K562 (cell line): Measurements from ENCODE around the gene APOC4. TPM values are rescaled to one million over a fixed set of nuclear protein-coding genes. Genes with fewer than 3 reads are reported as not detected.

Experiments used
- ATAC-seq: fragments of 200-7000 bp; cut with Tn5 transposase; 3 replicates; pipeline ENCODE4 v1.9.1; 2020; ENCODE audit warnings: moderate library complexity
- BruUV-seq: library from RNA; stranded (reverse); fragments of 400-500 nt; replicated peaks from 2 replicates; lab custom pipeline; 2021; lab: Mats Ljungman, UMichigan
- CTCF ChIA-PET: fragments of 300-600 bp; formaldehyde crosslinking; extraction: SDS; loops from one replicate; lab custom pipeline; 2021; ENCODE audit warnings: low intra/inter-chr PET ratio; lab: Yijun Ruan, JAX
- POLR2A ChIA-PET: fragments of 300-600, 350-650 bp; sonication (Branson Sonifier 250); formaldehyde crosslinking; extraction: SDS; loops from one replicate; lab custom pipeline; 2021; ENCODE audit warnings: antibody characterized with exemption, inconsistent platforms; lab: Yijun Ruan, JAX
- DNase-seq, 4 experiments: peaks; one replicate each; pipeline versions ENCODE4 v3.0.0 to v3.0.0-alpha.2; 2011 to 2018; ENCODE audit warnings: low spot score in 3 of 4, mixed read lengths in 3 of 4; ENCODE audit errors: extremely low read depth in 1 of 4
- FAIRE-seq: peaks from 2 replicates; lab custom pipeline; 2011; peaks lifted over from hg19 to GRCh38; lab: Jason Lieb, UNC
- H2AFZ ChIP-seq: 2 replicates; pipeline ENCODE4 v1.6.0; 2011; ENCODE audit warnings: low read depth, low read length, control low read depth, inconsistent platforms
- H3K27ac ChIP-seq: fragments of 200-600 bp; 3 replicates; pipeline ENCODE4 v1.8.0; 2011; ENCODE audit warnings: low read depth, mild to moderate bottlenecking, control low read depth, inconsistent platforms, low read length, moderate library complexity, mixed read lengths; ENCODE audit errors: extremely low read depth
- H3K27me3 ChIP-seq, 2 experiments: fragments of 300-600 bp in 1 of 2; 2 replicates in 1 of 2; 3 replicates in 1 of 2; pipeline versions ENCODE4 v1.6.0 to v1.8.0; 2011; ENCODE audit warnings: inconsistent platforms in 2 of 2, low read length in 2 of 2, mild to moderate bottlenecking in 1 of 2, mixed read lengths in 1 of 2, moderate library complexity in 1 of 2; ENCODE audit not compliant: control insufficient read depth in 2 of 2, insufficient read depth in 2 of 2
- H3K36me3 ChIP-seq: fragments of 300-600 bp; 3 replicates; pipeline ENCODE4 v1.8.0; 2011; ENCODE audit warnings: mild to moderate bottlenecking, low read length, inconsistent platforms; ENCODE audit not compliant: control insufficient read depth, insufficient read depth
- H3K4me1 ChIP-seq, 2 experiments: fragments of 200-600 bp in 1 of 2; replicated peaks in 1 of 2; 2 replicates in 1 of 2; 3 replicates in 1 of 2; pipeline versions ENCODE4 v1.5.1 to v1.8.0; 2011; ENCODE audit warnings: inconsistent platforms in 2 of 2, low read length in 2 of 2, mild to moderate bottlenecking in 1 of 2, mixed read lengths in 1 of 2, moderate library complexity in 1 of 2; ENCODE audit not compliant: control insufficient read depth in 2 of 2, insufficient read depth in 2 of 2
- H3K4me2 ChIP-seq: 2 replicates; pipeline ENCODE4 v1.6.1; 2011; ENCODE audit warnings: low read length, control low read depth, inconsistent platforms, mixed read lengths; ENCODE audit not compliant: insufficient read depth
- H3K4me3 ChIP-seq: fragments of 200-600 bp; sonication (generic), shearing (Covaris generic); 2 replicates; pipeline ENCODE4 v1.5.1; 2016; ENCODE audit warnings: control low read depth, inconsistent platforms
- H3K79me2 ChIP-seq: fragments of 200-600 bp; 3 replicates; pipeline ENCODE4 v1.8.0; 2011; ENCODE audit warnings: low read length, inconsistent platforms; ENCODE audit not compliant: control insufficient read depth, insufficient read depth
- H3K9ac ChIP-seq, 2 experiments: 2 replicates each; pipeline versions ENCODE4 v1.6.0 to v1.6.1; 2011; ENCODE audit warnings: low read depth in 2 of 2, low read length in 2 of 2, control low read depth in 1 of 2, inconsistent platforms in 1 of 2, mild to moderate bottlenecking in 1 of 2, mixed read lengths in 1 of 2; ENCODE audit not compliant: insufficient read depth in 1 of 2
- H3K9me1 ChIP-seq: one replicate; pipeline ENCODE4 v1.6.0; 2011; ENCODE audit warnings: inconsistent platforms, mild to moderate bottlenecking, low read length, moderate library complexity; ENCODE audit not compliant: control insufficient read depth, insufficient read depth
- H3K9me3 ChIP-seq: replicated peaks from 2 replicates; pipeline ENCODE4 v1.5.1; 2011; ENCODE audit warnings: low read depth, low read length, inconsistent platforms; ENCODE audit not compliant: control insufficient read depth, insufficient read depth
- H4K20me1 ChIP-seq: replicated peaks from 2 replicates; pipeline ENCODE4 v1.6.1; 2011; ENCODE audit warnings: low read length, inconsistent platforms, mixed read lengths; ENCODE audit not compliant: control insufficient read depth, insufficient read depth
- MYBL2 ChIP-seq, 2 experiments: fragments of 450-650 bp in 1 of 2; sonication (generic) in 1 of 2; formaldehyde crosslinking in 1 of 2; IDR thresholded peaks; 2 replicates each; pipeline versions ENCODE4 v1.6.1 to v1.8.1; 2017 to 2022; ENCODE audit warnings: borderline replicate concordance in 1 of 2, inconsistent platforms in 1 of 2, low read depth in 1 of 2, mild to moderate bottlenecking in 1 of 2, missing genetic modification reagents in 1 of 2, moderate library complexity in 1 of 2
- POLR2A ChIP-seq: fragments of 450-650 bp; conservative IDR thresholded peaks from 2 replicates; pipeline ENCODE4 v1.6.1; 2016
- POLR2G ChIP-seq: fragments of 200-400 bp; formaldehyde crosslinking; IDR thresholded peaks from 2 replicates; pipeline ENCODE4 v1.6.1; 2017; ENCODE audit warnings: low read depth, mild to moderate bottlenecking, antibody characterized with exemption, low read length, moderate library complexity
- RBFOX2 ChIP-seq: fragments of 200-400 bp; formaldehyde crosslinking; IDR thresholded peaks from 2 replicates; pipeline ENCODE4 v1.6.1; 2017; ENCODE audit warnings: low read depth, mild to moderate bottlenecking, low read length, moderate library complexity
- SUPT5H ChIP-seq: fragments of 450-650 bp; IDR thresholded peaks from 2 replicates; pipeline ENCODE4 v1.6.1; 2016
- ZFP36 ChIP-seq: fragments of 150-350 bp; IDR thresholded peaks from 2 replicates; pipeline ENCODE4 v1.6.1; 2018; ENCODE audit warnings: low read length, low read depth; ENCODE audit not compliant: partially characterized antibody
- WGBS: fragments of 100-300 bp; shearing (Covaris generic); methylation state at CpG from one replicate; pipeline ENCODE4 v1.1.6; 2016; ENCODE audit warnings: low coverage, mixed read lengths; ENCODE audit not compliant: insufficient coverage; ENCODE audit errors: missing lambda C conversion rate; 5-methylcytosine and 5-hydroxymethylcytosine counted together
- in situ Hi-C: fragments of 300-500 bp; cut with MboI; formaldehyde crosslinking; loops from 4 replicates; pipeline ENCODE4 v1.15.0; 2018; ENCODE audit warnings: inconsistent platforms, mixed read lengths
- intact Hi-C: fragments of 100-400 bp; cut with micrococcal nuclease; formaldehyde crosslinking; loops from 2 replicates; pipeline ENCODE4 v1.14.2; 2022
- polyA plus RNA-seq, 8 experiments: library from polyadenylated mRNA; depleted of rRNA in 4 of 8; stranded (reverse) in 5 of 8; unstranded in 3 of 8; fragments of >200 nt; fragmentation: Nextera tagmentation in 2 of 8; fragmentation: Illumina TruSeq in 1 of 8; extraction: Ambion mirVana in 2 of 8; extraction: Trizol in 1 of 8; gene quantifications; 2 replicates each; pipeline versions ENCODE4 v1.2.1 to v1.2.3, GENCODE V29; 2011 to 2014; ENCODE audit warnings: inconsistent platforms in 1 of 8, missing spikeins in 1 of 8
- total RNA-seq, 7 experiments: library from RNA; depleted of rRNA in 6 of 7; stranded (reverse); fragments of >200 nt in 6 of 7; fragmentation: Illumina TruSeq in 2 of 7; extraction: Trizol in 2 of 7; gene quantifications; 2 replicates each; pipeline versions ENCODE4 v1.2.1 to v1.2.3, GENCODE V29; 2011 to 2021; ENCODE audit warnings: low replicate concordance in 1 of 7

Gene APOC4
- total and polyA plus RNA-seq, 9 of the 15 experiments (the other 6 are each of a cell fraction or from before 2014, with no cell fraction given): 0.46 TPM; not detected in 8

DNA sequence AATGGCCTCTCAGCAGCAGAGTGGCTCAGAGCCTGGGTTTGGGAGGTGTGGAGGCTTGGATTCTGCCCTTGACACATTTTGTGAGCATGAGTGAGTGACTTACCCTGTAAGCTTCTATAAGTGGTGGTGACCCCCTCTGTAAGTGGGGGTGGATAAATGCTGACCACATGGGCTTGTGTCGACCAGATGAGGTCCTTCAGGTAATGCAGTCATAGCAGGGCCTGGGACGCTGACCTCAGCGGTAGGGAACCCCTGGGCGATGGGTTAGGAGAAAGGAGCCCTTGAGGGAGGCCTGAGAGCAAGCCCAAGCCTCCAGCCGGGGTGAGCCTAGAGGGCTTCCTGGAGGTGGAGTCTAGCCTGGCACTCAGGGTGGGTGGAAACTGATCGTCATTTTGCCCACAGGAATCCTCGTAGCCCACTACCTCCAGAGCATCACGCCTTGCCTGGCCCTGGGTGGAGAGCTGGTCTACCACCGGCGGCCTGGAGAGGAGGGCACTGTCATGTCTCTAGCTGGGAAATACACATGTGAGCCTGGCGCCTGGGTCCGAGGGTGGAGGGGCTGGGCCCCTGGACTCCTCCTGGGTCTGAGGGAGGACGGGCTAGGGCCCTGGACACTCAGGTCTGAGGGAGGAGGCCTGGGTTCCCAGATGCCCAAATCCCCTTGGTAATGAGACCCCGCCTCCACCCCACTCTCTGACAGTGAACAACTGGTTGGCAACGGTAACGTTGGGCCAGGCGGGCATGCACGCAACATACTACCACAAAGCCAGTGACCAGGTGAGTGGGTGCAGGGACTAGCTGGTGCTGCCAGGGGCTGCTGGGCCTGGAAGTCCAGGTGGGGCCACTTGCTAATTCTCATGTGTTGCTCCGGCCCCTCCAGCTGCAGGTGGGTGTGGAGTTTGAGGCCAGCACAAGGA lies 41.5 kb upstream of the APOC4 start:
- no peak for ATAC-seq
- CTCF ChIA-PET: no interaction called here
- H3K27ac ChIP-seq: no peak overlapping the region
- H2AFZ ChIP-seq: no peak overlapping the region
- H3K4me1 ChIP-seq: peaks cover 11 to 48% of the 10 kb centered on the region in 2 experiments; a peak in 4 of 5 replicates
- in situ Hi-C loops: no loop called here
- 97% methylated on average over 18 of the region's 19 CpGs for WGBS
- H3K4me2 ChIP-seq: no peak overlapping the region
- no peak overlapping the region for H3K4me3 ChIP-seq
- H3K9ac ChIP-seq: 0 out of 4 replicates have a peak overlapping the region, but pooled peaks of 1 of the 2 experiments have one; percentile 7
- peaks cover 82% of the 10 kb centered on the region; the same call in 2 of the 3 replicates for H3K36me3 ChIP-seq
- H3K9me1 ChIP-seq: peaks cover 3% of the 10 kb centered on the region
- POLR2A ChIA-PET: interaction anchor here (1.1 kb wide), 2 partner anchors 8 to 11 kb away, joined by 4 to 5 read pairs; no protein-coding TSS in a partner anchor
- peak; percentile 55; the same call in 1 of the 2 replicates for TF ChIP-seq POLR2A
- peak; percentile 57 for TF ChIP-seq RBFOX2
- TF ChIP-seq SUPT5H: 0 out of 2 replicates have a peak, but pooled peaks have one; percentile 11
- TF ChIP-seq POLR2G: peak; percentile 34; the same call in 1 of the 2 replicates
- no peak for TF ChIP-seq MYBL2 (IDR thresholded peaks at IDR 0.05; ENCODE audit: low read depth)
- no peak for TF ChIP-seq MYBL2 (CRISPR knock-in tag; IDR thresholded peaks at IDR 0.05; ENCODE audit: borderline replicate concordance)
- peak; percentile 61 for TF ChIP-seq ZFP36
- BruUV-seq: no TSS peak
- H3K27me3 ChIP-seq: no peaks in the 10 kb centered on the region
- H3K9me3 ChIP-seq: no peaks in the 10 kb centered on the region
- no peak for FAIRE-seq
- H4K20me1 ChIP-seq: 0 out of 2 replicates have a peak, but pooled peaks cover 3% of the 10 kb centered on the region
- intact Hi-C loops: loop anchor here (5.0 kb wide), 1 partner anchor 157 kb away; no protein-coding TSS in a partner anchor
- no peak for DNase-seq
- H3K79me2 ChIP-seq: peaks cover 21% of the 10 kb centered on the region
